ENCODE measurements around the gene HEBP2.

GRCh38 chr6:138434925-138435324, 30.9 kb downstream of the HEBP2 start:
- TF ChIP-seq, protein P1, sequence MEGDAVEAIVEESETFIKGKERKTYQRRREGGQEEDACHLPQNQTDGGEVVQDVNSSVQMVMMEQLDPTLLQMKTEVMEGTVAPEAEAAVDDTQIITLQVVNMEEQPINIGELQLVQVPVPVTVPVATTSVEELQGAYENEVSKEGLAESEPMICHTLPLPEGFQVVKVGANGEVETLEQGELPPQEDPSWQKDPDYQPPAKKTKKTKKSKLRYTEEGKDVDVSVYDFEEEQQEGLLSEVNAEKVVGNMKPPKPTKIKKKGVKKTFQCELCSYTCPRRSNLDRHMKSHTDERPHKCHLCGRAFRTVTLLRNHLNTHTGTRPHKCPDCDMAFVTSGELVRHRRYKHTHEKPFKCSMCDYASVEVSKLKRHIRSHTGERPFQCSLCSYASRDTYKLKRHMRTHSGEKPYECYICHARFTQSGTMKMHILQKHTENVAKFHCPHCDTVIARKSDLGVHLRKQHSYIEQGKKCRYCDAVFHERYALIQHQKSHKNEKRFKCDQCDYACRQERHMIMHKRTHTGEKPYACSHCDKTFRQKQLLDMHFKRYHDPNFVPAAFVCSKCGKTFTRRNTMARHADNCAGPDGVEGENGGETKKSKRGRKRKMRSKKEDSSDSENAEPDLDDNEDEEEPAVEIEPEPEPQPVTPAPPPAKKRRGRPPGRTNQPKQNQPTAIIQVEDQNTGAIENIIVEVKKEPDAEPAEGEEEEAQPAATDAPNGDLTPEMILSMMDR (IDR thresholded peaks at IDR 0.05): no peak
- TF ChIP-seq POLR2A (IDR thresholded peaks at IDR 0.05) (no peak), POLR2AphosphoS5 (IDR thresholded peaks at IDR 0.05) (no peak)

Data from gastroesophageal sphincter (tissue), 3 donors.